ENCODE results near the gene TAPT1.
"Not testable (repeated sequence)": the region's sequence is repeated elsewhere in the genome, so short reads cannot be mapped to it uniquely, and the experiment has no call there.

Gene TAPT1

GRCh38 chr4:16225863-16226815, at the start of gene TAPT1:
TAPT1 (minus strand) TSS chr4:16226471; CDS start chr4:16226457, 14 bp downstream.
- DNase-seq: no peak

- DNase-seq: no peak
Observed at GRCh38 chr4:16271411-16271810, 45.1 kb upstream of the TAPT1 start.

- DNase-seq: no peak
Observed at GRCh38 chr4:16270454-16271328, 44.4 kb upstream of the TAPT1 start.

GRCh38 chr4:16269742-16270453, 43.6 kb upstream of the TAPT1 start:
- not testable (repeated sequence) for DNase-seq

GRCh38 chr4:16269240-16269639, 43.0 kb upstream of the TAPT1 start:
- no peak for DNase-seq

- DNase-seq: no peak
Observed at GRCh38 chr4:16268290-16268689, 42.0 kb upstream of the TAPT1 start.

- no peak for DNase-seq
Observed at GRCh38 chr4:16267639-16268038, 41.4 kb upstream of the TAPT1 start.

- DNase-seq: no peak
Observed at GRCh38 chr4:16265820-16266219, 39.5 kb upstream of the TAPT1 start.

GRCh38 chr4:16264798-16265197, 38.5 kb upstream of the TAPT1 start:
- no peak for DNase-seq

- DNase-seq: no peak
Observed at GRCh38 chr4:16263056-16263455, 36.8 kb upstream of the TAPT1 start.

- DNase-seq: no peak
Observed at GRCh38 chr4:16262188-16262587, 35.9 kb upstream of the TAPT1 start.

- no peak for DNase-seq
Observed at GRCh38 chr4:16261313-16261878, 35.1 kb upstream of the TAPT1 start.

- no peak for DNase-seq
Observed at GRCh38 chr4:16259889-16260246, 33.6 kb upstream of the TAPT1 start.

- DNase-seq: no peak
Observed at GRCh38 chr4:16259241-16259888, 33.1 kb upstream of the TAPT1 start.

- DNase-seq: no peak
Observed at GRCh38 chr4:16257611-16258010, 31.3 kb upstream of the TAPT1 start.

GRCh38 chr4:16256343-16256742, 30.1 kb upstream of the TAPT1 start:
- DNase-seq: no peak

- no peak for DNase-seq
Observed at GRCh38 chr4:16255730-16256129, 29.5 kb upstream of the TAPT1 start.

- no peak for DNase-seq
Observed at GRCh38 chr4:16253127-16253960, 27.1 kb upstream of the TAPT1 start.

- no peak for DNase-seq
Observed at GRCh38 chr4:16250661-16251365, 24.5 kb upstream of the TAPT1 start.

GRCh38 chr4:16248605-16249004, 22.3 kb upstream of the TAPT1 start:
- no peak for DNase-seq

GRCh38 chr4:16245241-16245640, 19.0 kb upstream of the TAPT1 start:
- no peak for DNase-seq
